Adipocyte (in vitro differentiated cells): ENCODE results near the gene UPP1.
"Not testable (repeated sequence)": the region's sequence is repeated elsewhere in the genome, so short reads cannot be mapped to it uniquely, and the experiment has no call there.

Experiments
- DNase-seq: peaks from one replicate; pipeline ENCODE4 v3.0.0-alpha.2; 2015; ENCODE audit warnings: low read depth
- H3K27me3 ChIP-seq: replicated peaks from 2 replicates; pipeline ENCODE4 v1.7.0; 2013; ENCODE audit warnings: mild to moderate bottlenecking, low read length, moderate library complexity; ENCODE audit not compliant: control insufficient read depth, insufficient read depth
- H3K36me3 ChIP-seq: 2 replicates; pipeline ENCODE4 v1.7.0; 2013; ENCODE audit warnings: low read length, mild to moderate bottlenecking, moderate library complexity; ENCODE audit not compliant: control insufficient read depth, insufficient read depth, severe bottlenecking
- H3K4me1 ChIP-seq: 2 replicates; pipeline ENCODE4 v1.7.0; 2013; ENCODE audit warnings: mild to moderate bottlenecking, low read length, moderate library complexity; ENCODE audit not compliant: control insufficient read depth, insufficient read depth
- H3K4me3 ChIP-seq: 2 replicates; pipeline ENCODE4 v1.7.0; 2013; ENCODE audit warnings: mild to moderate bottlenecking, low read length, moderate library complexity
- H3K9ac ChIP-seq: 2 replicates; pipeline ENCODE4 v1.7.0; 2013; ENCODE audit warnings: mild to moderate bottlenecking, low read length, moderate library complexity
- H3K9me3 ChIP-seq: 2 replicates; pipeline ENCODE4 v1.7.0; 2013; ENCODE audit warnings: mild to moderate bottlenecking, low read length, moderate library complexity; ENCODE audit not compliant: control insufficient read depth

UPP1 gene

DNA sequence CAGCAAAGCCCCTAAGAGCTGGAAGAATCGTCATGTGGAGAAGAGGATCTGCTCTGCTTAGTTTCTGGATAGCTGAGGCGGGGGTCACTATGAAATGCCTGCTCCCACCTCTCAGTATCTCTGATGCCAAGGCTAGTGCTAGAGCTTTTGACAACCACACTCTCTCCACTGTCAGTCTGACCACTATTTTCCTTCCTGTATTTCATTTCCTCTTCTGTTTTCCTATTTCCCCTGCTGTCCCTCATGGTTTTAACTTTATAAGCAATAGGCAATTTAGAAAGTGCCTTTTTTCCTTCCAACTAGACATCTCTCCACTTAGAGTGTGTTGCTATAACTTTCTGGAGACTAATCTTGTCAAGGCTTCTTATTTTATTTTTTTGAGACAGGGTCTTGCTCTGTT is 30.1 kb upstream of the UPP1 start:
- no peak overlapping the region for H3K9ac ChIP-seq

DNA sequence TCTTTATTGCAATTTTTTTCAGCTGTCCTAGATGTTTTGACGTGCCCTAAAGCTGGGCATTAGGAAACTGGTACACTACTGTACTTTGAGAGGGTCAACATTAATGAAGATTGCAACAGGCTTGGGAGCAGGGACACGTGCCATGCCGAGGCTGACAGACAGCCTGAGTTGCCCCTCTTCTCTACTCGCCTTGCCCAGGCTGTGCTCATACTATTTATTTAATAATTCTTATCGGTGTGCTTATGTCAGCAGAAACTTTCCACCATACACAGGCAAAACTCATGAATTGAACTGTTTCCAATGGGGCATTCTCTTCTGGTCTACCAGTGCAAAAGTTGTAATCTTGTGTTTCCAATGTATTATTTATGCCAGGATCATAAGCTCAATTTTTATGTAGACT is 29.4 kb upstream of the UPP1 start:
- Histone ChIP-seq H3K9me3 (peaks cover 23% of the 10 kb centered on the region), H3K4me1 (no peaks in the 10 kb centered on the region), H3K9ac (no peak overlapping the region), H3K36me3 (no peaks in the 10 kb centered on the region), H3K27me3 (no peaks in the 10 kb centered on the region), H3K4me3 (no peak overlapping the region)
- DNase-seq: no peak

More for the DNA sequence above, 30.1 kb upstream of the UPP1 start:
- no peaks in the 10 kb centered on the region for H3K4me1 ChIP-seq
- H3K36me3 ChIP-seq: no peaks in the 10 kb centered on the region
- H3K9me3 ChIP-seq: peaks cover 18% of the 10 kb centered on the region
- H3K4me3 ChIP-seq: no peak overlapping the region
- DNase-seq: no peak
- no peaks in the 10 kb centered on the region for H3K27me3 ChIP-seq

DNA sequence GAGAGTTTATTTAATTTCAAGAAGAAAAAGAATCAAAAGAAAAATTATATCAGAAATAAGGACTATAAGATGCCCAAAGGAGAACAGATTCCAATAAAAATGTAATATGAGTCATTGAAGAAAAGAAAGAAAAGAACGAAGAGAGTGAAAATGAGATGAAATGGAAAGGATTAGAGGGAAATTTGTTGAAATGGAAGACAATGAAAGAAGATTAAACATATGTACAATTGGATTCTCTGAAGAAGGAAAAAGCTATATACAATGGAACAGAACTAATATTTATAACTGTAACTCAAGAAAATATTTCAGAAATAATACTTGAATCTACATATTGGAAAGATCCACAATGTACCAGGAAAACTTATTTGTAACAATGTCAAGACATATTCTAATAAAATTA is 25.1 kb upstream of the UPP1 start:
- DNase-seq: no peak
- H3K36me3 ChIP-seq: no peaks in the 10 kb centered on the region
- H3K4me1 ChIP-seq: no peaks in the 10 kb centered on the region

DNA sequence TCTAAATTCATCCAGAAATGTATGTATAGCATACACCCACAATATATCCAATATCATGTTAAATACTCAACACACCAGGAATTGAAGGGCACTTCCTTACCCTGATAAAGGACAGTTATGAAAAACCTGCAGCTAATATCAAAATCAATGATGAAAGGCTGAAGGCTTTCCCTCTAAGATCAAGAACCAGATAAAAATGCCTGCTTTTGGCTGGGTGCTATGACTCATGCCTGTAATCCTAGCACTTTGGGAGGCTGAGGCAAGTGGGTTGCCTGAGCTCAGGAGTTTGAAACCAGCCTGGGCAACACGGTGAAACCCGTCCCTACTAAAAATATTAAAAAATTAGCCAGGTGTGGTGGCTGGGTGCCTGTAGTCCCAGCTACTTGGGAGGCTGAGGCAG is 21.6 kb upstream of the UPP1 start:
- H3K4me3 ChIP-seq: no peak overlapping the region
- peak; percentile 22 for DNase-seq
- H3K4me1 ChIP-seq: no peaks in the 10 kb centered on the region
- H3K9ac ChIP-seq: no peak overlapping the region
- H3K27me3 ChIP-seq: no peaks in the 10 kb centered on the region
- H3K9me3 ChIP-seq: peaks cover 15% of the 10 kb centered on the region
- no peaks in the 10 kb centered on the region for H3K36me3 ChIP-seq

More for the DNA sequence above, 25.1 kb upstream of the UPP1 start:
- no peak overlapping the region for H3K4me3 ChIP-seq
- peaks cover 10% of the 10 kb centered on the region for H3K9me3 ChIP-seq
- no peak overlapping the region for H3K9ac ChIP-seq
- no peaks in the 10 kb centered on the region for H3K27me3 ChIP-seq

DNA sequence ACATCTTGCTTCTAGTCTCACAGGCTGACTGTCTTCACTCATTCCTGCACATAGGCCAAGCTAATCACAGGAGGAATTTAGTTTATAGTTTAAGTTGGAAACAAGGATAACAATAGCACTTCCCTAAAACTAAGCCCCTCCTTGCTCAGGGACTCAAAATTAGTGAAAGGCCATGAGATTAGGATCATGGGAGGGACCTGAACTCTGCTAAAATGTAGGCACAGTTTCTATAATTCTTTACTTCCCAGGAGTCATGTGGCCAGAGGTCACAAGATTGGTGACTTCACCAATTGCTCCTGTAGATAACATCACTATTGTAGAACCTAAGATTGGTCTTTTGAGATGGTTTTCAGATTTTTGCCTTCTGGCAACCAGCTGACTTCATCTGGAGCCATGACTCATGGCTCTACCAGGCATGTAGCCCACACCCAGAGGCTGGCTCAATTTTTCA is 14.8 kb upstream of the UPP1 start:
- Histone ChIP-seq H3K4me3 (no peak overlapping the region), H3K9ac (no peak overlapping the region), H3K4me1 (peaks cover 8% of the 10 kb centered on the region), H3K27me3 (no peaks in the 10 kb centered on the region), H3K36me3 (no peaks in the 10 kb centered on the region), H3K9me3 (peaks cover 6% of the 10 kb centered on the region)
- DNase-seq: peak; percentile 54

DNA sequence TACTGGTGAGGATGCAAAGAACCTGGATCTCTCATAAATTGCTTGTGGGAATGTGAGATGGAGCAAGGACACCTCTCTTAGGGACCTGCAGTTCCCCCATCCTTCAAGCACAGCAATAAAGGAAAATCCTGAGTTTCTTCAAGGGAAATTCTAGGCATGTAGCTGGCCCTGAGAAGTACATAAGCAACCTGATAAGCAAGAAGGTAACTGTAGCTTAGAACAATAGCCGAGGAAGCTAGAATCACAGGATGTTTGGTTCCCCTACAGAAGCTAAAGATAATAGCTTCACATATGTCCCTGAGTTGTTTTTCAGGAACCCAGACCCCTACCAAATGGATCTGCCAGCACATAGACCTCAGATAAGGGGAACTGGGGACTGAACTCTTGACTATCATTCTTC is 11.6 kb upstream of the UPP1 start:
- H3K4me1 ChIP-seq: peaks cover 8% of the 10 kb centered on the region
- no peak overlapping the region for H3K9ac ChIP-seq
- no peaks in the 10 kb centered on the region for H3K36me3 ChIP-seq
- H3K27me3 ChIP-seq: peaks cover 5% of the 10 kb centered on the region
- no peak for DNase-seq
- H3K4me3 ChIP-seq: no peak overlapping the region
- H3K9me3 ChIP-seq: no peaks in the 10 kb centered on the region

DNA sequence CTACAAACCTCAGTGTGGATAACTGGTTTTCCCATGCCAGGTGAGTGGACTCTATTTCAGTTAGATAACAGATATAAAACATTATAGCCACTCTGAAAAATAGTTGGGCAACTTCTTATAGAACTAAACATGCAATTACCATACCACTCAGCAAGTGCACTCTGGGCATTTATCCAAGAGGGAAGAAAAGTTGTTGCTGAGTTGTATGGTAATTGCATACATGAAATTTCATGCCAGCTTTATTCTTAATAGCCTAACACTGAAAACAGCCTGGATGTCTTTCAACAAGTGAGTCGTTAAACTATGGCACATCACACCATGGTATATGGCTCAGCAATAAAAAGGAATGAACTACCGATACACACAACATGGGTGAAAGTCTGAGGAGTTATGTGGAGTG is 10.6 kb upstream of the UPP1 start:
- no peaks in the 10 kb centered on the region for H3K9me3 ChIP-seq
- H3K36me3 ChIP-seq: no peaks in the 10 kb centered on the region
- H3K9ac ChIP-seq: no peak overlapping the region
- H3K4me1 ChIP-seq: peaks cover 12% of the 10 kb centered on the region
- H3K4me3 ChIP-seq: no peak overlapping the region
- H3K27me3 ChIP-seq: peaks cover 5% of the 10 kb centered on the region
- no peak for DNase-seq

DNA sequence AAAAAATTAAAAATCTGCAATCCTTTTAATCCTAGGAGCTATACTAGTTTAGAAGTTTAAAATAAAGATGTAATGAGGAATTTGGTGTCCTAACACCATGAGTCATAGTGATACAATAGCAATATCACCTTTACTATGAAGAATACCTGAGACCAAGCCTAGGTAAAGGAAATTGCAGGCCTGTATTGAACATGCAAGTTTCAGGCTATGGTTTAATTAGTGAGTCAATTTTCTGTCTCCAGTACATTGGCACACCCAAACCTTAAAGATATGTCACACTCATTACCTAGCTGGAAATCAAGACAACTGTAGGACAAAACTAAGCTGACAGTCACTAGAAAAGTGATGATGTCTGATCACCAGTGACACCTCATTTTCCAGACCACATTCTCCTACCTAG is 6.7 kb upstream of the UPP1 start:
- H3K36me3 ChIP-seq, H3K9me3 ChIP-seq, H3K27me3 ChIP-seq, H3K9ac ChIP-seq, H3K4me3 ChIP-seq, DNase-seq: not testable (repeated sequence)
- peaks cover 39% of the 10 kb centered on the region for H3K4me1 ChIP-seq

DNA sequence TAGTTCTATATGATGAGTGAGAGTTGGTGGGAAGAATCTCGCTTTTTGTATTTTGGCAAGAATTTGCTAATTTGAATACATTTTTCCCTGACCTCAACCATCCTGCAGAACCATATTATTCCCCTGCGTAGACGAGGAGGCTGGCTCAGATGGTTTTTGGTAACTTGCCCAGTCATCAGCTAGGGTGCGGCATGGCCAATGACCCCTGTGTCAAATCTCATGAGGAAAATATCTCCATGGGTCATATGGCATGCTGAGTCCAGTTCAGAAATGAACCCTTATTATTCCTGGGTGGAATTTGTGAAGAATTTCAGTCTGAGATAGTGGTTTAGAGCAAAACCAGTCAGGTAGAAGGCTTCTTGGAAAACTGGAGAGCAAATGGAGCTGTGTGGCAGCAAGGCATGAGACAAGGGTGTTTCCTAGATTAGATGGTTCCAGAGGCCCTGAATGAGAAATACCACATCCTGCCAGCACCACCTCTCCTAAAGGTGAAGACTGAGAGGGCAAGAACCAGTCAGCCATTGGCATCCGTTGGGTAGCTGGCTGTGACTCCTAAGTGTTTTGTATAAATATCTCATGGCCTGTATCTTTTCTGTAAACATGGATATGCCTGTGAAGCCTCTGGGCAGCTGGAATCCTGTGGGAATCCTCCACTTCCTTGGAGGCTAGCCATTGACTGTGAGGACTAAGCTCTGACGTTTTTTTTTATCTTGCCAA is 5.8 kb upstream of the UPP1 start:
- no peaks in the 10 kb centered on the region for H3K36me3 ChIP-seq
- H3K27me3 ChIP-seq: peaks cover 5% of the 10 kb centered on the region
- no peak overlapping the region for H3K4me3 ChIP-seq
- peaks cover 48% of the 10 kb centered on the region for H3K4me1 ChIP-seq
- no peak overlapping the region for H3K9ac ChIP-seq
- no peak for DNase-seq
- H3K9me3 ChIP-seq: no peaks in the 10 kb centered on the region

DNA sequence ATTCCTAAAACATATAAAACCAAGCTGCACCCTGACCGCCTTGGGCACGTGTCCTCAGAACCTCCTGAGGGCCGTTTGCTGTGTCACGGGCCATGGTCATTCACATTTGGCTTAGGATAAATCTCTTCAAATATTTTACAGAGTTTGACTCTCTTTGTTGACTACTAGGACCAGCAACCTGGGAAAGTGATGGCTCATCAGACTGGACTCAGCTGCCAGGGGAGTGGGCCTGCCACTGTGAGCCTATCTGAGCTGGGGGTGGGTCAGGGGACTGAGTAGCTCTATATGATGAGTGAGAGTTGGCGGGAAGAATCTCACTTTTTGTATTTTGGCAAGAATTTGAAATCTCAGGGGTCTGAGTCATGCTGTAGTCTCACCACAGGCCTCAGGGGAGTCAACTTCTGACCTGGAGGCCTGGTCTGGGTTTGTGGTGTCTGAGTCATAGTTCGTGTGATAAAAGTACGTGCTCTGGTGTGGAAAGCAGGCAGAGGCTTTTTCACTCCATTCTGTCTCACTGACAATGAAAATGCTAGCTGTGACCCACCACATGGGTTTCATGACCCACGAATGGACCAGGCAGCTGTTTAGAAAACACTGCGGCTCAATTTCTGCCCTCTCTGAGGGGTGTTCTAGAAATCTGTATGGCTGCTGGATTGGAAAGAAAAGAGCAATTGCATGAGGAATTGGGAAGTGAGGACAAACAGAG is 4.2 kb upstream of the UPP1 start:
- H3K4me3 ChIP-seq: peak overlapping the region; percentile 41
- H3K9me3 ChIP-seq: no peaks in the 10 kb centered on the region
- peak; percentile 98 for DNase-seq
- peaks cover under 1% of the 10 kb centered on the region for H3K27me3 ChIP-seq
- peaks cover 51% of the 10 kb centered on the region for H3K4me1 ChIP-seq
- H3K9ac ChIP-seq: peak overlapping the region; percentile 63
- H3K36me3 ChIP-seq: no peaks in the 10 kb centered on the region

DNA sequence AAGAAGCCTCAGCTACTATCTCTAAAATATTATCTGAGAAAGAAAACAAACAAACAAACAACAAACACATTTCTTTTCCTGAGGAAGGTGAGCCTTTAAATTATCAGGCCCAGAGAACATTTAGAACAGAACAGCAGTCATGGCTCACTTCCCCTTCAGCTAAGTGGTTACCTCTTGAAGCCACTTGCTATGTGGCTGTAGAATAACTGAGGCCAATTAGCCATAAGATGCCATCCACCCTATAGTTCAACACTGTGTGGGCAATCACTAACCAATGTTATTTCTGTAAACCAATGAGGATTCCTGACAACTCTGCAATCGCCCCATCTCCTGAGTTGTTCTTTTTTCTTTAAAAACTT is 3.7 kb upstream of the UPP1 start:
- Histone ChIP-seq H3K4me3 (peak overlapping the region; percentile 31), H3K9ac (peak overlapping the region; percentile 63), H3K36me3 (no peaks in the 10 kb centered on the region), H3K9me3 (no peaks in the 10 kb centered on the region), H3K4me1 (peaks cover 56% of the 10 kb centered on the region), H3K27me3 (no peaks in the 10 kb centered on the region)
- DNase-seq: no peak
